Sigmoid colon (tissue), 4 donors: ENCODE data around the gene PRKAR2B.

Experiments
- POLR2A ChIP-seq, 2 donors: fragments of 450-650 bp; IDR thresholded peaks; one replicate each; pipeline ENCODE4 v1.6.1; 2016; ENCODE audit warnings: antibody characterized with exemption in 2 of 2, mild to moderate bottlenecking in 2 of 2, moderate library complexity in 2 of 2
- POLR2AphosphoS5 ChIP-seq, 4 donors: sonication (generic); formaldehyde crosslinking; IDR thresholded peaks; one replicate each; pipeline ENCODE4 v1.6.1; 2017; ENCODE audit warnings: antibody characterized with exemption in 4 of 4

DNA sequence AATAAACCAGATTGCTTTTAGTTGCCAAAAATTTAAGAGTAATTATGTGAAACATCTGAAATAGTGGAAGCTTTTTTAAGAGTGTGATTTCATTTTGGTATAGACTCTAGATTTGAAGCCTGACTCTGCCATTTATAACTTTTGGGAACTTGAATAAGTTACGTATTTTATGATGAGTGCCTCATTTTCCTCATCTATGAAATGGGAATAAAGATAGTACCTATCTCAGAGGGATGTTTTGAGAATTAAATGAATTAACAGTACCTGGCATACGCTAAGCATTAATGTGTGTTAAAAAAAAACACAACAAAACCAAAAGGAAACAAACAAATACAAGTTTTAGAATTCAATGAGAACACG lies 12.9 kb downstream of the PRKAR2B start:
- TF ChIP-seq POLR2AphosphoS5 (IDR thresholded peaks at IDR 0.05) (no peak), POLR2A (IDR thresholded peaks at IDR 0.05) (no peak)
